GM13977 (cell line): Measurements from ENCODE around the gene PTGR2.

Source experiments
- DNase-seq: peaks from one replicate; pipeline ENCODE4 v3.0.0; 2012; ENCODE audit warnings: low spot score
- CTCF ChIP-seq: IDR thresholded peaks from 2 replicates; pipeline ENCODE4 v1.5.1; 2012; ENCODE audit warnings: mild to moderate bottlenecking, control low read depth; ENCODE audit not compliant: insufficient read depth; ENCODE audit errors: extremely low read depth, missing control alignments
- in situ Hi-C: fragments of 300-500 bp; cut with MboI; formaldehyde crosslinking; loops from one replicate; pipeline ENCODE4 v1.12.0; 2022; ENCODE audit warnings: low sequenced_read_pairs, low pct_unique_long_range_greater_than_20kb, mixed read lengths, inconsistent platforms; ENCODE audit not compliant: unreplicated experiment

Gene PTGR2

GRCh38 chr14:73879027-73879426 lies 27.4 kb downstream of the PTGR2 start:
- TF ChIP-seq CTCF = no peak
- no peak for DNase-seq
- in situ Hi-C loops = no loop called here

GRCh38 chr14:73884438-73885190 lies 33.0 kb downstream of the PTGR2 start:
- no peak for TF ChIP-seq CTCF
- DNase-seq = no peak
- in situ Hi-C loops = no loop called here

DNA sequence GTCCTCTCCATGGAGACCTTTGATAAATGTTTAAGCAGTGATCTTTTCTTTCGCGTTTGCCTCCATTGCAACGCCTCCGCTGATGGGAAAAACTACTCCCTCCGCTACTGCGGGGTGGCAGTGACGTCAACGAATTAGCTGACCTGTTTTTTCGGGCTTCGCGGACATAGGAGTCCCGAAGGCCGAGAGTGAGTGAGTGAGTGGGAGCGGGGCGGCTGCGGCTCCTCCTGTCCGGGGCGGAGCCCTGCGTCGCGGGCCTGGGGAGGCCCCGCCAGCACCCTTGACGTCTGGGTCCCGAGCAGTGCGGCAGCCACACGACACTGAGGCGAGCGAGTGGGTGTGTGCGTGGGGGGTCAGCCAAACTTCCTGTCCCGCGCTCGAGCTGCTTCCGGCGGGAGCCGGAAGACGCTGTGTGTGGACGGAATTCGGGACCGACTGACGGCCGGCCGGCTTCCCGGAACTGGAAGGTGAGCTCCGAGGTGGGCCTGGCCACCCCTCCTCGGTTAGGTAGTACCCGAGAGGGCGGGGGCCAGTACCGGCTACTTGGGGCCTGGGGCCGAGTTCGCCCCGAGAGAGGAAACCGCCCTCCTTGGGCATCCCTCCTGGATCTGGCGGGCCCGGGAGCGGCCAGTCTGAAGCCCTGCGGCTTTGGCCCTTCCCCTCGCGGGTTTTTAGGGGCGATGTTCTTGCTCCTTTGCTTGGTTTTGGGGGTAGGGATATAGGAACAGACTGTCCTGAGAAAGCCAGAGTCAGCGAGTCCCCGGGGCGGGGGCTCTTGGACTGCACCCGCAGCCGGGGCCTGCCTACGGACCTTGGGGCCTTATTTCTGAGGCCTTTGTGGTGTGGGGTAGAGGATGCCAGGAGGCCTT lies 35.1 kb downstream of the PTGR2 start, which contains the start of gene ZNF410:
Gene ZNF410 (plus strand): TSS at position 411 of the 869 bp plus-strand sequence. CDS start 5,317 bp downstream, outside the sequence.
- no peak for TF ChIP-seq CTCF
- in situ Hi-C loops = no loop called here
- DNase-seq = peak; percentile 90

- TF ChIP-seq CTCF = no peak
- in situ Hi-C loops = no loop called here
- DNase-seq = no peak
Measured at GRCh38 chr14:73887318-73887616, 35.6 kb downstream of the PTGR2 start.

GRCh38 chr14:73887694-73888459 lies 36.2 kb downstream of the PTGR2 start:
- TF ChIP-seq CTCF = no peak
- in situ Hi-C loops = no loop called here
- DNase-seq = no peak

GRCh38 chr14:73888460-73888725 lies 36.8 kb downstream of the PTGR2 start:
- no peak for DNase-seq
- TF ChIP-seq CTCF = no peak
- in situ Hi-C loops = no loop called here
